GM13977 (cell line): ENCODE data around the gene TMEM147.
"Not testable (repeated sequence)": the region's sequence is repeated elsewhere in the genome, so short reads cannot be mapped to it uniquely, and the experiment has no call there.

ENCODE experiments used
- DNase-seq: peaks from one replicate; pipeline ENCODE4 v3.0.0; 2012; ENCODE audit warnings: low spot score
- CTCF ChIP-seq: IDR thresholded peaks from 2 replicates; pipeline ENCODE4 v1.5.1; 2012; ENCODE audit warnings: mild to moderate bottlenecking, control low read depth; ENCODE audit not compliant: insufficient read depth; ENCODE audit errors: extremely low read depth, missing control alignments
- in situ Hi-C: fragments of 300-500 bp; cut with MboI; formaldehyde crosslinking; loops from one replicate; pipeline ENCODE4 v1.12.0; 2022; ENCODE audit warnings: low sequenced_read_pairs, low pct_unique_long_range_greater_than_20kb, mixed read lengths, inconsistent platforms; ENCODE audit not compliant: unreplicated experiment

TMEM147 gene

GRCh38 chr19:35590875-35591274 lies 45.4 kb downstream of the TMEM147 start:
- in situ Hi-C loops = no loop called here

GRCh38 chr19:35592226-35592625 lies 46.8 kb downstream of the TMEM147 start:
- DNase-seq = peak; percentile 72
- in situ Hi-C loops = no loop called here
- peak; percentile 71 for TF ChIP-seq CTCF

More at GRCh38 chr19:35590875-35591274, 45.4 kb downstream of the TMEM147 start:
- DNase-seq = no peak
- TF ChIP-seq CTCF = no peak

- in situ Hi-C loops, DNase-seq: not testable (repeated sequence)
These were observed 49.6 kb downstream of the TMEM147 start for GRCh38 chr19:35595026-35595425.

- in situ Hi-C loops = no loop called here
- no peak for TF ChIP-seq CTCF
- no peak for DNase-seq
These were observed 50.5 kb downstream of the TMEM147 start for GRCh38 chr19:35595928-35596327.

- DNase-seq = peak; percentile 82
- in situ Hi-C loops = no loop called here
These were observed 51.1 kb downstream of the TMEM147 start for GRCh38 chr19:35596366-35596999.

More at GRCh38 chr19:35596366-35596999, 51.1 kb downstream of the TMEM147 start:
- TF ChIP-seq CTCF = no peak
